ENCODE data around the gene PPP3R1. TPM values are rescaled to one million over a fixed set of nuclear protein-coding genes. Genes with fewer than 3 reads are reported as not detected.

PPP3R1 gene
- total and polyA plus RNA-seq, 7 donors = 19.2 to 69.4 (median 45.7) TPM

DNA sequence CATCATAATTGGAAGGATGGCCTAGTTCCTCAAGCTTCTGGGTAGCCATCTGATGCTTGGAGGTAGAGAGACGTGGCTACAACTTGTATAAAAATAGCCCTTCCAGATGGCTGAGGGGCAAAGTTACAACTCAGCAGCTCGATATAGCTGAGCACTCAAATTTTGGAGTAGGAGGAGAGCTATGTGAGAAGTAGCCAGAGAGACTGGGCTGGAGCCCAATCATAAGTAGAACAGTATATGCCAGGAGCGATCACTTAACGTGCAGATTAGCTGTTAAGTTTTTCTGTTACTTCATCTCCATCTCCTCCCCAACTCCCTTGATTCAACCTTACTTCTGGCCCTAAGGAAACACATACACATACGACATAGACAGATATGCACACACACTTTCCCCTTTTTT lies 38.6 kb upstream of the PPP3R1 start:
- H3K4me3 ChIP-seq = no peak overlapping the region
- H3K9me3 ChIP-seq = no peaks in the 10 kb centered on the region
- TF ChIP-seq, protein P1, sequence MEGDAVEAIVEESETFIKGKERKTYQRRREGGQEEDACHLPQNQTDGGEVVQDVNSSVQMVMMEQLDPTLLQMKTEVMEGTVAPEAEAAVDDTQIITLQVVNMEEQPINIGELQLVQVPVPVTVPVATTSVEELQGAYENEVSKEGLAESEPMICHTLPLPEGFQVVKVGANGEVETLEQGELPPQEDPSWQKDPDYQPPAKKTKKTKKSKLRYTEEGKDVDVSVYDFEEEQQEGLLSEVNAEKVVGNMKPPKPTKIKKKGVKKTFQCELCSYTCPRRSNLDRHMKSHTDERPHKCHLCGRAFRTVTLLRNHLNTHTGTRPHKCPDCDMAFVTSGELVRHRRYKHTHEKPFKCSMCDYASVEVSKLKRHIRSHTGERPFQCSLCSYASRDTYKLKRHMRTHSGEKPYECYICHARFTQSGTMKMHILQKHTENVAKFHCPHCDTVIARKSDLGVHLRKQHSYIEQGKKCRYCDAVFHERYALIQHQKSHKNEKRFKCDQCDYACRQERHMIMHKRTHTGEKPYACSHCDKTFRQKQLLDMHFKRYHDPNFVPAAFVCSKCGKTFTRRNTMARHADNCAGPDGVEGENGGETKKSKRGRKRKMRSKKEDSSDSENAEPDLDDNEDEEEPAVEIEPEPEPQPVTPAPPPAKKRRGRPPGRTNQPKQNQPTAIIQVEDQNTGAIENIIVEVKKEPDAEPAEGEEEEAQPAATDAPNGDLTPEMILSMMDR (IDR thresholded peaks at IDR 0.05) = no peak
- H3K36me3 ChIP-seq (ENCODE audit: insufficient read depth in 1 of 2, low read depth in 1 of 2) = no peaks in the 10 kb centered on the region
- DNase-seq (no peak), ATAC-seq (peak; percentile 88 to 91 (median 90))
- peaks cover 80% of the 10 kb centered on the region for H3K4me1 ChIP-seq
- intact Hi-C loops (cut with DNase I) = loop anchor here in 1 of 2 donors (5.0 kb wide), 2 partner anchors 39 to 156 kb away; partner anchors contain the start of gene PPP3R1
- peak overlapping the region; percentile 94 for H3K27ac ChIP-seq
- 16 to 25% (median 17%) methylated on average over 5 of the region's 5 CpGs for WGBS, 3 donors
- H3K27me3 ChIP-seq (ENCODE audit: insufficient read depth in 3 of 3, low read length in 2 of 3) = no peaks in the 10 kb centered on the region

DNA sequence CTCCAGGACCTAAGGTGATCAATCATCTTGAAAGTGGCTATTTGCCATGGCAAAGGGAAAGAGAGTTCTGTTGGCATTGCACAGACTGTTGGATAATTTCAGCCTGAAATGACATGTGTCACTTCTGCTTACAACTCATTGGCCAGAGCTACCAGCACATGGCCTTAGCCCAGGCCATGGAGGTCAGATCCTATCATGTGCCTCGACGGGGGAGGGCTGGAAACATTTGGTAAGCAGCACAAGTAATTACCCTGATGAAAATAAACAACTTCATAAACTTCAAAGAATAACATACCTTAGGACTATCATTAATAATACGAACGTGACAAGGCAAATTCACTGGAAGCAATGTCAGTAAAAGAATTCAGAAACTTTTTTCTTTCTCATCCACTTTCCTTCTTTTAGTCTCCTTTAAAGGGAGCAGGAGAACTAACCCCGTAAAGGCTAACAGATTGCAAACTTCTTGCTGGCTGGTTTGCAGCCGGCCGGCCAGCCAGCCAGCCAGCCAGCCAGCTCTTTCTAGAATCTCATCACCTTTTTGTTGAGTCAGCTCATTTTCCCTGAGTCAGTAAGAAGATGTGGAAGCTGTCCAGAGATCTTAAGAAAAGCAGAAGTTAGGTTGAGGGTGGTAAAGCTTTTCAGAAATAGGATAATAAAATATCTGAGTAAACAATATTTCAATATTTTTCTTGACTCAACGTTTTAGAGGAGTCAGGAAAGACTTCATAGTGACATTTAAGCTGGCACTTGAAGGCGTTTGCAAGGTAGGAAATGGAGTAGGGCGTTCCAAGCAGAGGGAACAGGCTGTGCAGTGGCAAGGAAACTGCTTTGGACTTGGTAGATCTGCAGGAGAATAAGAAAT lies 35.5 kb upstream of the PPP3R1 start:
- WGBS, 3 donors = 15 to 28% (median 22%) methylated on average over 10 of the region's 10 CpGs
- Histone ChIP-seq H3K27ac (peak overlapping the region; percentile 94), H3K36me3 (ENCODE audit: insufficient read depth in 1 of 2, low read depth in 1 of 2) (no peaks in the 10 kb centered on the region), H3K4me1 (peaks cover 76% of the 10 kb centered on the region), H3K9me3 (no peaks in the 10 kb centered on the region), H3K4me3 (peak overlapping the region; percentile 8), H3K27me3 (ENCODE audit: insufficient read depth in 3 of 3, low read length in 2 of 3) (no peaks in the 10 kb centered on the region)
- intact Hi-C loops (cut with DNase I) = no loop called here
- DNase-seq (no peak), ATAC-seq (peak; percentile 46 to 71 (median 55))
- TF ChIP-seq, protein P1 (IDR thresholded peaks at IDR 0.05) = no peak

GRCh38 chr2:68284896-68285295 lies 32.6 kb upstream of the PPP3R1 start:
- no peak overlapping the region for H3K27ac ChIP-seq
- TF ChIP-seq, protein P1 (IDR thresholded peaks at IDR 0.05) = no peak
- 34 to 61% (median 55%) methylated on average over 3 of the region's 3 CpGs for WGBS, 3 donors
- no peak overlapping the region for H3K4me3 ChIP-seq
- no peaks in the 10 kb centered on the region for H3K27me3 ChIP-seq (ENCODE audit: insufficient read depth in 3 of 3, low read length in 2 of 3)
- H3K36me3 ChIP-seq (ENCODE audit: insufficient read depth in 1 of 2, low read depth in 1 of 2) = no peaks in the 10 kb centered on the region
- DNase-seq = peak; percentile 36 to 66
- ATAC-seq = no peak
- peaks cover 55% of the 10 kb centered on the region for H3K4me1 ChIP-seq
- no peaks in the 10 kb centered on the region for H3K9me3 ChIP-seq
- intact Hi-C loops (cut with DNase I) = loop anchor here (5.0 kb wide), 1 partner anchor 163 kb away; no protein-coding TSS in a partner anchor

DNA sequence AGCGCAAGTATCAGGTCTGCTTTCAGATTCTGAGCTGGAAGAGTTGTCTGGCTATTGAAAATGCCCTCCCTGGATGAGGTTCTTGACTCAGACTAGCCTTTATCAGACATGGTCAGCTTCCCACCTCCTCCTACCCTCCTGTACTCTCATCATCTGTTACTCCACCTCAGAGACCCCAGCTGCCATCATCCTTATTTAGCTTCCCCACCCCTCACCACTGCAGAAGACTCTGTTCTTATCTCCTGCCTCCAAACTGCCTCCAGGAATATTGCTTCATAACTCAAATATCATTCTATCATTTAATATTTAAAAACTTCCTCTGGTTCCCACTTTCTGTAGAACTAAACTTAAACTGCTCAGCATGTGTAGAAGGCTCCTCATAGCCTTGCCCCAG lies 31.1 kb upstream of the PPP3R1 start:
- TF ChIP-seq, protein P1 (IDR thresholded peaks at IDR 0.05) = no peak
- H3K4me3 ChIP-seq = no peak overlapping the region
- no peaks in the 10 kb centered on the region for H3K27me3 ChIP-seq (ENCODE audit: insufficient read depth in 3 of 3, low read length in 2 of 3)
- H3K4me1 ChIP-seq = peaks cover 40% of the 10 kb centered on the region
- intact Hi-C loops (cut with DNase I) = loop anchor here (2.0 to 5.0 kb wide), 3 partner anchors 27 to 161 kb away; no protein-coding TSS in a partner anchor
- WGBS, 3 donors = 96 to 100% (median 97%) methylated on average over 1 of the region's 1 CpG
- DNase-seq = no peak
- H3K27ac ChIP-seq = no peak overlapping the region
- H3K9me3 ChIP-seq = no peaks in the 10 kb centered on the region
- ATAC-seq = no peak
- no peaks in the 10 kb centered on the region for H3K36me3 ChIP-seq (ENCODE audit: insufficient read depth in 1 of 2, low read depth in 1 of 2)

Measured in psoas muscle (tissue), 8 donors.